ENCODE measurements around the gene SUPT3H.
"Not testable (repeated sequence)": the region's sequence is repeated elsewhere in the genome, so short reads cannot be mapped to it uniquely, and the experiment has no call there.

SUPT3H gene

GRCh38 chr6:45326698-45327417 lies 50.9 kb downstream of the SUPT3H start:
- DNase-seq (ENCODE audit: low read depth in 2 of 3, low spot score in 1 of 3), result no peak

DNA sequence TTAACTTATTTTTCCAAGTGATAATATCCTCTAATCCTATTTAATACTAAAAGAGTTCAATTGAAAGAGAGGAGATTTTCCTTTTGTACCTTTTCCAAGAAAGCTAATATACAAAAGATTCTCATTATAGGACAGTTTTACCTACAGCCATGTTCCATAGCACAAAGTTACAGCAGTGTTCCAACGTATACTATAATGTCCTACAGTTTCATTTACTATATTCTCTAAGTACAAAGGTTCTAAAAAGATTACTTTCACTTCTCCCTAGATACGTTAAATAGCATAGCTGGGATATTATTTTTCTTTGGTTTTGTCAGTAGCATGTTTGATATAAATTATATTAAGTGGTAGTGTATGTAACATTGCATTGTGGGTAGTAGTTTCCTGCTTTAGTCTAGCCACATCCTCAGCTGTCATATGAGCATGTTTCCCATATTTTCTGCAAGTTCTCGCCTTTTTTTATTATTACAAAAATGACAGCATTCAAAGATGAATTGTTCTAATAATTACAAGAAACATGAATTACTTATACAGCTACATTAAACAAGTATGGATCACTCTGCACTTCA lies 54.0 kb downstream of the SUPT3H start:
- DNase-seq (ENCODE audit: low read depth in 2 of 3, low spot score in 1 of 3), result no peak

GRCh38 chr6:45320349-45320748 lies 57.4 kb downstream of the SUPT3H start:
- no peak for DNase-seq (ENCODE audit: low read depth in 2 of 3, low spot score in 1 of 3)

DNA sequence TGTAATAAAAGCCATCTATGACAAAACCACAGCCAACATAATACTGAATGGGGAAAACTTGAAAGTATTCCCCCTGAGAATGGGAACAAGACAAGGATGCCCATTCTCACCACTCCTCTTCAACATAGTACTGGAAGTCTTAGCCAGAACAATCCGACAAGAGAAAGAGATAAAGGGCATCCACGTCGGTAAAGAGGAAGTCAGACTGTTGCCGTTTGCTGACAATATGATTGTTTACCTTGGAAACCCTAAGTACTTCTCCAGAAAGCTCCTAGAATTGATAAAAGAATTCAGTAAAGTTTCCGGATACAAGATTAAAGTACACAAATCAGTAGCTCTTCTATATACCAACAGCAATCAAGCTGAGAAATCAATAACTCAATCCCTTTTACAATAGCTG lies 63.6 kb downstream of the SUPT3H start:
- DNase-seq (ENCODE audit: low read depth in 2 of 3, low spot score in 1 of 3), result no peak

- no peak for DNase-seq (ENCODE audit: low read depth in 2 of 3, low spot score in 1 of 3)
Measured at GRCh38 chr6:45310118-45310788, 67.5 kb downstream of the SUPT3H start.

- no peak for DNase-seq (ENCODE audit: low read depth in 2 of 3, low spot score in 1 of 3)
Measured at GRCh38 chr6:45305546-45305945, 72.2 kb downstream of the SUPT3H start.

- DNase-seq (ENCODE audit: low read depth in 2 of 3, low spot score in 1 of 3), result no peak
Measured at GRCh38 chr6:45302832-45303231, 74.9 kb downstream of the SUPT3H start.

DNA sequence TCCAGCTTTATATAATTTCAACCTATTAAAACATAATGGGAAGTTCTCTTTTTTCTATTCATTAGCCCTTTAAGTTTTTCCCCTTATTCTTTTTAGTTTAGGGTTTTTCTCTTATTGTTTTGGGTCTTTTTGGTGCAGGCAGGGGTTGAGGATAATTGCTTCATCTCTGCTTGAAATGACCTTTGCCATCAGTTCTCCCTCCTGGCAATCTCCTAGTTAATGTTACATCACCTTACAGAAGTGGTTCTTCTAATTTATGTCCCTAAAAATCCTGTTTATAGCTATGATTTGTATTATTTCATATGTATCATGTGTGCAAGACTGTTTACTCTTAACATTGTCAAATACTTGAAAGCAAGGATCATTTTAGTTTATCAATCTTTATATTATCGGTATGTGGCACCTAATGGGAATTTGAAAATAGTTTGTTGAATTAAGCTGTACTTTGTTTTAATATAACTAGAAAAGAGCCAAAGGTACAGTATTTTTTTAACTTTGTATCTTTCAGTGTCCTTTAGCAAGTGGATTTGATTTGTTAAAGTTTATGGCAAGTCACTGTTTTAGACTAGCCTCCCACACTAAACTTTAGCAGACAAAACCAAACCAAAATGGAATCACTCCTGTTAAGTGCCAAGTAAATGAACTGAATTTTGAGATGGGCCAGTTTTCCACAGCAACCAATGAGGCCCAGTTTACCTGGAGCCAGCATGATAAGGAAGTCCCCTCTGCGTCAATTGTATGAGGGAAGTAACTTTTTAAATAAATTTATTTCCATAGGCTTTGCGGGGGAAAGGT lies 76.2 kb downstream of the SUPT3H start:
- DNase-seq (ENCODE audit: low read depth in 2 of 3, low spot score in 1 of 3), result no peak

- no peak for DNase-seq (ENCODE audit: low read depth in 2 of 3, low spot score in 1 of 3)
Measured at GRCh38 chr6:45300736-45301135, 77.0 kb downstream of the SUPT3H start.

DNA sequence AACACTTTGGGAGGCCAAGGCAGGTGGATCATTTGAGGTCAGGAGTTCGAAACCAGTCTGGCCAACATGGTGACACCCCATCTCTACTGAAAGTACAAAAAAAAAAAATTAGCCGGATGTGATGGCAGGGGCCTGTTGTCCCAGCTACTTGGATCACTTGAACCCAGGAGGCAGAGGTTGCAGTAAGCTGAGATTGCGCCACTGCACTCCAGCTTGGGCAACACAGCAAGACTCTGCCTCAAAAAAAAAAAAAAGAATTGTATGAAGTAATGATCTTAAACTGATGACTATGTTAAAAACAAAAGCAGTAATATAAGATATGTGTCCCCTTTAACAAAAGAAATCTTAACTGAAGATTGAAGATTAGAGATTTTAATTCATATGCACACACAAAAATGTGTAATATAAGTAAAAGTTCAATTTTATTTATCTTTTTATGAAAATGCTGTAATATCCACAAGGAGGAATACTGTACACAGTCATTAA lies 78.6 kb downstream of the SUPT3H start:
- no peak for DNase-seq (ENCODE audit: low read depth in 2 of 3, low spot score in 1 of 3)

DNA sequence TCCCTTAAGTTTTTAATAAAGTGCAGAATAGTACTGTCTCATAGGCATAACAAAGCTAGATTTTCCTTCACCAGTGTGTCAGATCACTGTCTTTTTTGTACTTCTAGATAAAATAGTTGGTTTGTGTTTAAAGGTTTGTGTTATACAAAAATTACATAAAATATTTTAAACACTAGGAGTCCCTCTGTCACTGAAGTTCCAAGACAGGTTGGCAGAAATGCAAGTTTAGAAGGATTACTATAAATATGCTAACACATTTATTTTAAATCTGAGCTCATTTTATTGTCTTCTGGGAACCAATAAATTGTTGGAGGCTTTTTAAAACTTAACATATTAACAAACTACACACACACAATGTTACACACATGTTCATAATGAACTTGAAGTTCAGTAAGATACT lies 80.4 kb downstream of the SUPT3H start:
- DNase-seq (ENCODE audit: low read depth in 2 of 3, low spot score in 1 of 3), result no peak

- DNase-seq (ENCODE audit: low read depth in 2 of 3, low spot score in 1 of 3), result not testable (repeated sequence)
Measured at GRCh38 chr6:45294065-45294701, 83.6 kb downstream of the SUPT3H start.

DNA sequence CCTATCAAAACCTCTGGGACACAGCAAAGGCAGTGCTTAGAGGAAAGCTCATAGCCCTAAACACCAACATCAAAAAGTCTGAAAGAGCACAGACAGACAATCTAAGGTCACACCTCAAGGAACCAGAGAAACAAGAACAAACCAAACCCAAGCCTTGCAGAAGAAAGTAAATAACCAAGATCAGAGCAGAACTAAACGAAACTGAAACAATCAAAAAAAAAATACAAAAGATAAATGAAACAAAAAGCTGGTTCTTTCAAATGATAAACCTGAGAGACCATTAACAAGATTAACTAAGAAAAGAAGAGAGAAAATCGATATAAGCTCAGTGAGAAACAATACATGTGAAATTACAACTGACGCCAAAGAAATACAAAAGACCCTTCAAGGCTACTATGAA lies 84.4 kb downstream of the SUPT3H start:
- no peak for DNase-seq (ENCODE audit: low read depth in 2 of 3, low spot score in 1 of 3)

DNA sequence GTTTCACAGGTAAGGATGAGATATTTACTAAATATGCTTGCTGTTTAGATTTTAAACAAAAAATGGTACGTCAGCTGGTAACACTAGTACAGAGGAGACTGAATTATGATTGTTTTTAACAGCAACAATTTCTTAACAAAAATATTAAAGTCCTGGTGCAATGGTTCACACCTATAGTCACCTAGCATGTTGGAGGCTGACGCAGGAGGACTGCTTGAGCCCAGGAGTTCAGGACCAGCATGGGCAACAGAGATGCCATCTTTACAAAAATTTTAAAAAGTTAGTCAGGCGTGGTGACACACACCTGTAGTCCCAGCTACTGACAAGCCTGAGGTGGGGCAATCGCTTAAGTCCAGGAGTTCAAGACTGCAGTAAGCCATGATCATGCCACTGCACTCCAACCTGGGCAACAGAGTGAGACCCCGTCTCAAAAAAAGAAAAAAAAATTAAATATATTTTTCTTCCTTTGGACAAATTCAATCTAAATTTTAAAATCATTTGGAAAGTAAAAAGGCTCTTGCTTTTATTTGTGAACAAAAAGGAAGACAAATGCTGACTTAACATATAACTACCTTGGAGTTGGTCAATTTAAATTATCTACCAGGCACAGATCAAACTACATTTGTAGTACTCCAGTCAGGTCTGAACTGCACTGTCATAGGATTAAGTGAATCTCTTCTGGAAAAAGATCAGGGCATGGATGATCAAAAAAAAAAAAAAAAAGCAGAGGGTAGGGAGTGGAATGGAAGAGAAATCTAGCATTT lies 87.8 kb downstream of the SUPT3H start:
- DNase-seq (ENCODE audit: low read depth in 2 of 3, low spot score in 1 of 3), result no peak

GRCh38 chr6:45286707-45287106 lies 91.0 kb downstream of the SUPT3H start:
- not testable (repeated sequence) for DNase-seq (ENCODE audit: low read depth in 2 of 3, low spot score in 1 of 3)

DNA sequence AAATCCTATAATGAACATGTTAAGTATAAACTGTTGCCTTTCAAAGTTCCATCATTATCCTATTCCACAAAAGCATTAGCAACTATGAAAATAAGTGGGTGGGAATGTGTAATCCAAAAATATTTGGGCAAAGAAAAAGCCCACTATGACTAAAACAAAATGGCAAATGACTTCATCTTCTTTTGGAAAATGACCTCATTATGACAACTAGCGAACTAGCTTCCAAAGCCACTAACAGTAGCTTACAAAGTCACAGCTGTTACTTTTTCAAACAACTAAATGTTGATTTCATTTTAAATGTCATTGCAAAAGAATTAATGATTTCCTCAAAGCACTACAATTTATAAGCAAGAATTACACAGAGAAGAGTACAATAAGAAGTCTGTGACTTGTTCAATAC lies 99.4 kb downstream of the SUPT3H start:
- no peak for DNase-seq (ENCODE audit: low read depth in 2 of 3, low spot score in 1 of 3)

DNA sequence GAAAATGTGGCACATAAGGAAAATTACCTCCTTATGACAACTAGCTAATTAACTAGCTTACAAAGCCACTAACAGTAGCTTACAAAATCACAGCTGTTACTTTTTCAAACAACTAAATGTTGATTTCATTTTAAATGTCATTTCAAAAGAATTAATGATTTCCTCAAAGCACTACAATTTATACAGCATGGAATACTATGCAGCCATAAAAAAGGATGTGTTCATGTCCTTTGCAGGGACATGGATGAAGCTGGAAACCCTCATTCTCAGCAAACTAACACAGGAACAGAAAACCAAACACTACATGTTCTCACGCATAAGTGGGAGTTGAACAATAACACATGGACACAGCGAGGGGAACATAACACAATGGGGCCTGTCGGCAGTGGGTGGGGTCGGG lies 100.0 kb downstream of the SUPT3H start:
- DNase-seq (ENCODE audit: low read depth in 2 of 3, low spot score in 1 of 3), result not testable (repeated sequence)

DNA sequence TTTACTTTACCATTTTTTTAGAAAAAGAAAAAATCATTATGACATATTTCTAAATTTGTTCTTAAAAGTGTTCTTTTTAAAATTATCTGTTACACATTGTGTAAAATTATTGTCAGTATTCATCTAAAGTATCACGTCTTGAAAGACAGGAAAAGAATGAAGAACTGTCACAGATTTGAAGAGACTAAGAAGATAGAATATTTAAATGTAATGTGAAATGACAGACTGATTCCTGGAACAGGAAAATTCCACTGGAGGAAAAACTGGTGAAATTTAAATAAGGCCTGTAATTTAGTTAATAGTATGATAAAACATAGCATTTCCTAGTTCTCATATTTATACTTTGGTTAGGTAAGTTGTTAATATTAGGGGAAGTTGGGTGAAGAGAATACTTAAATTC lies 102.4 kb downstream of the SUPT3H start:
- DNase-seq (ENCODE audit: low read depth in 2 of 3, low spot score in 1 of 3), result no peak

DNA sequence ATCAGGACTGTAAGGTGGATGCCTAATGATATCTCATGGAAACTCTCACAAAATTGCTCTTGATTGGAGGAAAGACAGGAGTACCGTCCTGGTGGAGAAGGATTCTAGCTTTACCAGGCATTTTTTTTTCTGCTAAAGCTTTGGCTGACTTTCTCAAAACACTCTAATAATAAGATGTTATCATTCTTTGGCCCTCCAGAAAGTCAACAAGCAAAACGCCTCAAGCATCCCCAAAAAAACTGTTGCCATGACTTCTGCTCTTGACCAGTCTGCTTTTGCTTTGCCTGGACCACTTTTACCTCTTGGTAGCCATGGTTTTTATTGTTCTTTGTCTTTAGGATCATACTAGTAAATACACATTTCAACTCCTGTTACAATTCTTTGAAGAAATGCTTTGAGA lies 105.1 kb downstream of the SUPT3H start:
- DNase-seq (ENCODE audit: low read depth in 2 of 3, low spot score in 1 of 3), result no peak

DNA sequence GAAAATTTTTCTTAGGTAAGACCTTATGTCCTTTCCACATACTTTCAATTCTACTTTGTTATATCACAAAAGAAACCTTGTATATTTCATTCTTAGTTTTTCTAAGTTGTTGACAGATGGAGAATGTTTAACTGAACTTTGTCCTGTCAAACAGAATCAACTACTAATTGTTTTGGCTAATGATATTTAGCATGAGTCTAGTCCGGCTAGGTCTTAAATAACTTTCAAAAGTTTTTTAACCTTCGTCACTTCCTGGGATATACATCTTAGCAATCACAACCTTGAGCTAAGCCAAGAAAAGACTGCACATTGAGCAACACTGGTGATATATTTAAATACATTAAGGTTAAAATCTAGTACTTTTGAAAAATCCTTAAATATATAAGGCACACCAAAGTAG lies 112.5 kb downstream of the SUPT3H start:
- no peak for DNase-seq (ENCODE audit: low read depth in 2 of 3, low spot score in 1 of 3)
